MCF 10A (cell line): Measurements from ENCODE around the gene AKR1B15. TPM values are rescaled to one million over a fixed set of nuclear protein-coding genes. Genes with fewer than 3 reads are reported as not detected.

ENCODE experiments used
- BruUV-seq: library from RNA; stranded (reverse); fragments of 400-500 nt; replicated peaks from 2 replicates; lab custom pipeline; 2021; lab: Mats Ljungman, UMichigan
- CTCF ChIA-PET: fragments of 300-600 bp; sonication (Branson Sonifier 250); formaldehyde crosslinking; extraction: SDS; loops from one replicate; lab custom pipeline; 2021; ENCODE audit warnings: antibody characterized with exemption, inconsistent platforms; lab: Yijun Ruan, JAX
- POLR2A ChIA-PET: fragments of 300-600, 350-650 bp; sonication (Branson Sonifier 250); formaldehyde crosslinking; extraction: SDS; loops from one replicate; lab custom pipeline; 2020; ENCODE audit warnings: antibody characterized with exemption, inconsistent platforms; lab: Yijun Ruan, JAX
- DNase-seq: peaks from one replicate; pipeline ENCODE4 v3.0.0-alpha.2; 2018; ENCODE audit not compliant: unreplicated experiment
- H3K27ac Mint-ChIP-seq: one replicate; pipeline ENCODE4 v1.8.0; 2022; ENCODE audit warnings: mild to moderate bottlenecking, low read depth, mixed read lengths; ENCODE audit not compliant: unreplicated experiment
- H3K27me3 Mint-ChIP-seq: one replicate; pipeline ENCODE4 v1.8.0; 2022; ENCODE audit warnings: mixed read lengths; ENCODE audit not compliant: insufficient read depth, unreplicated experiment
- H3K36me3 Mint-ChIP-seq: one replicate; pipeline ENCODE4 v1.8.0; 2022; ENCODE audit warnings: mild to moderate bottlenecking, moderate library complexity, mixed read lengths; ENCODE audit not compliant: insufficient read depth, unreplicated experiment
- H3K4me1 Mint-ChIP-seq: one replicate; pipeline ENCODE4 v1.8.0; 2022; ENCODE audit warnings: mixed read lengths; ENCODE audit not compliant: insufficient read depth, unreplicated experiment
- H3K4me3 Mint-ChIP-seq: one replicate; pipeline ENCODE4 v1.8.0; 2022; ENCODE audit warnings: mild to moderate bottlenecking, moderate library complexity, mixed read lengths; ENCODE audit not compliant: unreplicated experiment
- H3K9me3 Mint-ChIP-seq: one replicate; pipeline ENCODE4 v1.8.0; 2022; ENCODE audit warnings: mixed read lengths; ENCODE audit not compliant: unreplicated experiment
- intact Hi-C: fragments of 100-400 bp; cut with micrococcal nuclease; formaldehyde crosslinking; loops from 2 replicates; pipeline ENCODE4 v1.14.1; 2022
- total RNA-seq: library from RNA; stranded (reverse); gene quantifications from 2 replicates; pipeline ENCODE4 v1.2.3, GENCODE V29; 2022
- TF ChIP-seq, protein P1 (sequence below): fragments of 200-600 bp; IDR thresholded peaks from one replicate; pipeline ENCODE4 v1.8.0; 2022; ENCODE audit warnings: antibody characterized with exemption, mild to moderate bottlenecking; ENCODE audit not compliant: unreplicated experiment

Gene AKR1B15
- total RNA-seq, 1 experiment from 2014 or later: not detected

DNA sequence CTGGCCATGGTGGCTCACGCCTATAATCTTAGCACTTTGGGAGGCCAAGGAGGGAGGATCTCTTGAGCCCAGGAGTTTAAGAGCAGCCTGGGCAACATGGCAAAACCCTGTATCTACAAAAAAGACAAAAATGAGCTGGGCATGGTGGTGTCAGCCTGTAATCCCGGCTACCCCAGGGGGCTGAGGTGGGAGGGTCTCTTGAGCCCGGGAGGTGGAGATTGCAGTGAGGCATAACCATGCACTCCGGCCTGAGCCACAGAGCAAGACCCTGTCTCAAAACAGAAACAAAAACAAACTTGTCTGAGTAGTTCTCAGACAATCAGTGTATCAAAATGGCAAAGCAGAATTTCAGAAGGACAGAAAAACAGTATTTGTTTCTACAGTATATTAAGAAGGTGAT is 52.5 kb downstream of the AKR1B15 start:
- peaks cover 3% of the 10 kb centered on the region for H3K4me1 Mint-ChIP-seq
- H3K27me3 Mint-ChIP-seq: no peaks in the 10 kb centered on the region
- H3K4me3 Mint-ChIP-seq: no peak overlapping the region
- no TSS peak for BruUV-seq
- ChIA-PET CTCF (no interaction called here), POLR2A (interaction anchor here (0.7 to 0.9 kb wide), 2 partner anchors 12 to 38 kb away, joined by 3 read pairs; no protein-coding TSS in a partner anchor)
- intact Hi-C loops: no loop called here
- H3K9me3 Mint-ChIP-seq: peaks cover 7% of the 10 kb centered on the region
- no peaks in the 10 kb centered on the region for H3K36me3 Mint-ChIP-seq
- DNase-seq: no peak
- H3K27ac Mint-ChIP-seq: no peak overlapping the region
- TF ChIP-seq, protein P1, sequence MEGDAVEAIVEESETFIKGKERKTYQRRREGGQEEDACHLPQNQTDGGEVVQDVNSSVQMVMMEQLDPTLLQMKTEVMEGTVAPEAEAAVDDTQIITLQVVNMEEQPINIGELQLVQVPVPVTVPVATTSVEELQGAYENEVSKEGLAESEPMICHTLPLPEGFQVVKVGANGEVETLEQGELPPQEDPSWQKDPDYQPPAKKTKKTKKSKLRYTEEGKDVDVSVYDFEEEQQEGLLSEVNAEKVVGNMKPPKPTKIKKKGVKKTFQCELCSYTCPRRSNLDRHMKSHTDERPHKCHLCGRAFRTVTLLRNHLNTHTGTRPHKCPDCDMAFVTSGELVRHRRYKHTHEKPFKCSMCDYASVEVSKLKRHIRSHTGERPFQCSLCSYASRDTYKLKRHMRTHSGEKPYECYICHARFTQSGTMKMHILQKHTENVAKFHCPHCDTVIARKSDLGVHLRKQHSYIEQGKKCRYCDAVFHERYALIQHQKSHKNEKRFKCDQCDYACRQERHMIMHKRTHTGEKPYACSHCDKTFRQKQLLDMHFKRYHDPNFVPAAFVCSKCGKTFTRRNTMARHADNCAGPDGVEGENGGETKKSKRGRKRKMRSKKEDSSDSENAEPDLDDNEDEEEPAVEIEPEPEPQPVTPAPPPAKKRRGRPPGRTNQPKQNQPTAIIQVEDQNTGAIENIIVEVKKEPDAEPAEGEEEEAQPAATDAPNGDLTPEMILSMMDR: no peak

DNA sequence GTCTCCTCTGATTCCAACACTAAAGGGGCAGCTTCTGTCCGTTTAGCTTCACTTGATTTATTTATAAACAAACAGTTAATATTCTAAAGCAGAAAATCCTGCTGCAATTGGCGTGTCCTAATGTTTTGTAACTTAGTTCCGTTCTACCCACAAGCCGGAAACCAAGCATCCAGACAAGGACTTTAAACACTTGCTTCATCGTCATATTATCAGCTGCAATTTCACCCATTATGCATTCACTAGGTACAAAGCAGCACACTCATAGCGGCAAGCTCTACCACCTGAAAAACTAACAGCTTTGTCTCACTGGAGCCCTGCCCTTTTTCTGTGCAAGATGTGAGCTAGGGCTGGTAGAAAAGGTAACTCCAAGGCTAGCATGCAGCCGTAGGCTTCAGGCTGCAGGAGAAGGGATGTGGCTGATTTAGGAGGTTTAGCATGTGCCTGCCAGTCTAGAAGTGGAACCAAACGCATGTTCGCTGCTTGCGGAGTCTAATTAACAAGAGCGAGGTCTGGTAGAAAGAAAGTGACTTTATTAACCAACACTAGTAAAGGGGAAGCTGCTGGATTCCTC is 54.1 kb downstream of the AKR1B15 start:
- TF ChIP-seq, protein P1: no peak
- H3K36me3 Mint-ChIP-seq: no peaks in the 10 kb centered on the region
- ChIA-PET POLR2A (interaction anchor here (0.7 to 0.9 kb wide), 4 partner anchors 13 to 170 kb away, joined by 3 read pairs; no protein-coding TSS in a partner anchor), CTCF (interaction anchor here (0.8 to 1.4 kb wide), 7 partner anchors 9 to 170 kb away, joined by 3 to 13 read pairs (median 5); no protein-coding TSS in a partner anchor)
- no peak overlapping the region for H3K4me3 Mint-ChIP-seq
- peaks cover 7% of the 10 kb centered on the region for H3K9me3 Mint-ChIP-seq
- peak; percentile 33 for DNase-seq
- intact Hi-C loops: no loop called here
- no TSS peak for BruUV-seq
- no peaks in the 10 kb centered on the region for H3K27me3 Mint-ChIP-seq
- H3K4me1 Mint-ChIP-seq: peaks cover 6% of the 10 kb centered on the region
- H3K27ac Mint-ChIP-seq: no peak overlapping the region

DNA sequence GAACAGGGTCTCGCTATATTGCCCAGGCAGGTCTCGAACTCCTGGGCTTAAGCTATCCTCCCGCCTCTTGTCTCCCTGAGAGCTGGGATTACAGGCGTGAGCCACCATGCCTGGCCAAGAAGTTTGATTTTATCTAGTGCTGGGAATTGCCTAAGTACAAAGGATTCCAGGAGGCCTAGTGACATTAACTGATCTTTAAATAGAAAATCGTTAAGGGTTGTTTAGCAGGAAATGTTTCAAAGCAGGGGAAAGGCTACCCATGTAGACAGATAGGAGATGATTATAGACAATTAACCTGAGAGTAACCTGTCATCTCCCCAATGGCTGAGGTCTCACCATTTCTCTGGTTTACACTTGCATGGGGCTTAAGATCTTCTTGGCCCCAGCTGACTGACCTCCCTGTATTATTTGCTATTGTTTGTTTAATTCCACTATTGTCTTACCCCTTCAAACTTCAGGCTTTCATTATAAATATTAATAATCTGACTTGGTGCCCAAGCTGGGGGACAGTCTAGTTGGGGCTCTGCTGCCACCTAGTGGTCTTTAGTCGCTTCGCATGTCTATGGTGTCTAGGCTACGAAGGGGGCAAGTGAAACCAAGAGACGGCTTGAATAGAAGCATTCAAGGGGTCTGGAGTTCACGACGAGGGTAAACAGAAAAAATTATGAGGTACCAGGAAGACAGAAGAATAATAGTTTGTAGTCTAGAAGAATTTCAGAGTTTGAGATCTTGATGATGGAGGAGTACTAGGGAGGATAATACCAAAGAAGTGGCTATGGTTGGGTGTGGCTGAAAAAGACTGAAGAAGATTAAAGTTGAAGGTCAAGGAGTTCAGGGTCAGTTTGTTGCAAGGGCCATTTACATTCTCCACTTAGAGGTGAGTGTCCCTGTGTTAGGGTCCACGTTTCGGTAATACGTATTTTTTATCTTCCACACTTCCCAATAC is 57.3 kb downstream of the AKR1B15 start:
- ChIA-PET CTCF (interaction anchor here (0.6 to 10.6 kb wide), 35 partner anchors 8 to 479 kb away, joined by 3 to 146 read pairs (median 4); partner anchors contain the start of genes AKR1B1, AKR1B10, AKR1B15 and BPGM), POLR2A (interaction anchor here (0.6 to 1.0 kb wide), 4 partner anchors 43 to 282 kb away, joined by 3 to 5 read pairs (median 4); no protein-coding TSS in a partner anchor)
- H3K27me3 Mint-ChIP-seq: no peaks in the 10 kb centered on the region
- no peaks in the 10 kb centered on the region for H3K9me3 Mint-ChIP-seq
- no peaks in the 10 kb centered on the region for H3K36me3 Mint-ChIP-seq
- DNase-seq: peak; percentile 73
- H3K27ac Mint-ChIP-seq: peak overlapping the region; percentile 65
- peak overlapping the region; percentile 21 for H3K4me3 Mint-ChIP-seq
- peaks cover 6% of the 10 kb centered on the region for H3K4me1 Mint-ChIP-seq
- BruUV-seq: no TSS peak
- TF ChIP-seq, protein P1: peak; percentile 90
- intact Hi-C loops: loop anchor here (1.0 kb wide), 5 partner anchors 52 to 174 kb away; no protein-coding TSS in a partner anchor
